HCEC 1CT (cell line): ENCODE results near the gene HGFAC.

Experiments
- DNase-seq: peaks from one replicate; pipeline ENCODE4 v3.0.0-alpha.2; 2017

Gene HGFAC

GRCh38 chr4:3411676-3412075 lies 30.1 kb upstream of the HGFAC start:
- DNase-seq, result no peak

- DNase-seq, result no peak
Observed at GRCh38 chr4:3412257-3413020, 29.3 kb upstream of the HGFAC start.

DNA sequence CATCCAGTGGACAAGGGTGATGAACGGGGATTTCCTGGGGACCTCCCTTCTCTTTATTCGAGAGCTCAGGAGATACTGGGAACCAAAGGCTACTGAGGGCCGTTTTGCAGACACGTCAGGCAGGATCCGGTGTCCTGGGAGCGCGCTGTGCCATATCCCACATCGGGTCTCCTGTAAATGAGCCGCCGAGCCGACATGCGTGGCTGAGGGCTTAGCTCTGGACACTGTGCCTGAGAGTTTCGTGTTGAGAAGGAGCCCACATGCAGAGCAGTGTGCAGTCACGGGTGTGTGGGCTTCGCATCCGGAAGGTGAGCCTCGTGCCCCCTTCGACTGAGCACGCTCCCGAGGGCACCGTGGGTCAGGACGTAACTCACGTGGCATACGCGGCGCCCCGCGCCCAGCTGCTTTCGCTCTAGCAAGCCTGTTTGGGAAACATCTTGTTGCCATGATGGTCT lies 28.5 kb upstream of the HGFAC start:
- DNase-seq, result no peak

- DNase-seq, result no peak
Observed at GRCh38 chr4:3413675-3414420, 27.9 kb upstream of the HGFAC start.

- no peak for DNase-seq
Observed at GRCh38 chr4:3414421-3415279, 27.1 kb upstream of the HGFAC start.

DNA sequence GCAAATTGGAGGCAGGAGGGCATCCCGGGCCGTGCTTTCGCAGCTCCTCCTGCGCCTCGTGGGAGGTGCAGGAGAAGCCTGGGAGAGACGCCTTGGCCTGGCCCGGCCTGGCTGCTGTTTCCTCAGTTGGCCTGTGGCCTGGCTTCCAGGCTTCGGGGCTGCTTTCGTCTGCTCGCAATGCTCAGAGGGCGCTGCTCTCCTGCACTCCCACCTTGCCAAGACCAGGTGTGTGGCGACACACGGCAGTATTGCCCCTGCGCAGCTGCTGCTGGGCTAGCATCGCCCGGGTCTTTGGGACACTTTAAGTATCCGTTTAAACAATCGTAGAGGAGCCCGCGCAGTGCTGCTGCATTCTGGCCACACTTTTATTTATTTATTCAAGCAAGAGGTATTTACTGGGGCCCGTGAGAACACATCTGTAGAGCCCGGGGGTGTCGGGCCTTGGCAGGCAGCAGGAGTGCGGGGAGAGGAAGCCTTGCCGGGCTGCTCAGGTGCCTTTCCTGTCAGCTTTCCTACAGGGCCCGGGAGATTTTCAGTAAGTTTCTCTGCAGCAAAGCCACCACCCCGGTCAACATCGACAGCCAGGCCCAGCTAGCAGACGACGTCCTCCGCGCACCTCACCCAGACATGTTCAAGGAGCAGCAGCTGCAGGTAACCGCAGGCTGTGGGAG lies 26.2 kb upstream of the HGFAC start:
- DNase-seq, result no peak

- DNase-seq, result no peak
Observed at GRCh38 chr4:3416270-3416669, 25.5 kb upstream of the HGFAC start.

DNA sequence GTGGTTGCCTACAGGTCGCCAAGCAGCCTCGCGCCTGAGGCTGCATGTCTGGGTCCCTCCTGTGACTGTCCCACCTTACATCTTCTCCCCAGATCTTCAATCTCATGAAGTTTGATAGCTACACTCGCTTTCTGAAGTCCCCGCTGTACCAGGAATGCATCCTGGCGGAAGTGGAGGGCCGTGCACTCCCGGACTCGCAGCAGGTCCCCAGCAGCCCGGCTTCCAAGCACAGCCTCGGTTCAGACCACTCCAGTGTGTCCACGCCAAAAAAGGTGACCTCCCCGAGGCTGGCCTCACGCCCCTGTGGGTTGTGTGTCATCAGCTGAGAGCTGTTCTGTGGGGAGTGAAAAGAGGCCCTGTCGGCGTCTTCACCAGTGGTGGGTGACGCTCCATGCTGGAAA lies 24.9 kb upstream of the HGFAC start:
- DNase-seq, result no peak

DNA sequence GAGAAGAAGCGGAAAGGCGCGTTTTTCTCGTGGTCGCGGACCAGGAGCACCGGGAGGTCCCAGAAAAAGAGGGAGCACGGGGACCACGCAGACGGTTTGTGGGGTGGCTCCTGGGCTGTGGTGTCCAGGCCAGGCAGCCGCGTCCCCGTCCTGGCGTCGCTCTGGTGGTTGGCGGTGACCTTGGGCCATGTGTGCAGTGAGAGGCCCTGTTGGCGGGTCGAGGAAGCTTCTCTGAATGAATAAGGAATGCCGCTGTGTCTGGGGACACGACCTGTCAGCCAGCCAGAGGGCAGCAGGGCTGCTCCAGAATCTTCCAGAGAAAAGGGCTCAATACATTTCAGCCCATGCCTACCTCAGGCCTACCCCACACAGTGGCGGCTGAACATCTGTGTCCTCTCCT lies 24.3 kb upstream of the HGFAC start:
- DNase-seq, result no peak

DNA sequence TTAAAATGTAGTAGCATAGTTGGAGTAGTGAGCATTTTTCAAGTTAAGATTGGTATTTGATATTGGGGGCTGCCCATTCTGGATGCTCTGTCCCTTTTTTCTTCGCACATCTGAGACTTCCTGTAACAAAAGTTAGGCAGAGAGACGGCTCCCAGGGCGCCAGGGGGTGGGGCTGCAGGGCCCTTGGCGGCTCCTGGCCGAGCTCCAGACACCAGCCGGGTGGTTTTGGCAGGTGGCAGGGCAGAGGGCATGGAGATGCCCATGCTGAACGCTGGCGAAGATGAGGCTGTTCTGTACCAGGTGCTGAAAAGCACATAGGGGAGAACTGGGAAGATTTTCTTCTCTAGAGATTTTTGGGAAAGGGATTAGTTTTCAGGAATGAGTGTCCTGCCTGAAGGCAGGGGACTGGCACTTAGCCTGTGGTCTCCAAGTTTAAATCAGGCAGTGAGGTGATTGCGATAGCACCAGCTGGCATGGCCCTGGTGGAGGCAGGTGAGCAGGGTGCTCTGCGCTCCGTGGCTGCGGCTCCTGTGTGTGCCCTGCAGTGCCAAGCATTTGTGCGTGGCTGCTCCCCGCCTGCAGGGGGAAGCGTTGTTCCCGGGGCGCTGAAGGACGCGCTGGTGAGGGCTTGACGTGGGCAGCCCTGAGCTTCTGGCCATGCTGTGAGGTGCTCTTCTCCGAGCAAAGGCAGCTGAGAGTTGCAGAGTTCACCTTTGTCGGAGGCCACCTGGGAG lies 23.6 kb upstream of the HGFAC start:
- no peak for DNase-seq

DNA sequence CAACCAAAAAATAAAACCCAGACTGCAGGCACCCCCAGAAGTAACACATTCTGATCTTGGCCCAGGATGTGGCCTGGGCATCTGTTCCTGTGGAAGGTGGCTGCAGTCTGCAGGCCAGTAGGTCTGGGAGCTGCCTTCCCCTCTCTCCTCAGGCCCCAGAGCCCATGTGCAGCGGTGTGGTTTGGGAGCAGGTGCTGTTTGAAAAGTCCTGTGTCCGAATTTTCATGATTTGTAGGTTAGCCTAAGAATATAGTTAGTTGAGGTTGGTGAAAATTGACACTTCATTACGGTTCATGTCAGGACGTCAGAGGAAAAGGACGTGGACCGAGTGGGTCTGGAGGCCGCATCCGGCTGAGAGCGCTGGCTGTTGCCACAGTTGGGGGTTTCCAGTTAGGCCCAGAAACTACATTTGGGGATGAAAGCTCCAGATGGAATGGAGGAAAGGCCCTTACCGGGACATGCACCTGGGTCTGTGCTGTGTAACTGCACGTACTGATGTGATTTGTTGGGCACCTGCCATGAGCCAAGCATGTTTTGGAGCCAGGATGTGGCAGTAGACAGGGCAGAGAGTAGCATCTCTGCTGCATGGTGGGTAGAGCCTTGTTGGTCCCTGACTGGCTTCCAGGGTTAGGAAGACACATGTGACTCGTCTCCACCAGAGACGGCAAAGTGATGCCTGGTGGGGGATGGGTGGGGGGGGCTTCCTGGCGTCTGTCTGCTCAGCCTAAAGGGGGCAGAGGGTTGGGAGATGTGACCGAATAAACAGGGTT lies 21.7 kb upstream of the HGFAC start:
- DNase-seq, result no peak

DNA sequence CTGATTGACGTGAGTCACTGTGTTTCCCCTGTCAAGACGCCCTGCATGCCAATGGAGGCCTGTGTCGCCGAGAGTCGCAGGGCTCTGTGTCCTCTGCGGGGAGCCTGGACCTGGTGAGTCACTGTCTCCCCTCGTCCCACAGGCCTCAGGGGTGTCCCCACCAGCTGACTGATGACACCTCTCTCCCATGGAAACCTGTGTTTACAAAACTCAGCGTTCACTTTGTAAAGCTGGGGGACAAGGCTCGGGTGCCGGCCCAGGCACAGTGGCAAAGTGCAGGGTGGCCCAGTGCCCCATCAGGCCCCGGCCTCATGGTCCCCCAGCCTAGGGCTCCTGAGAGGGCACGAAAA lies 21.2 kb upstream of the HGFAC start:
- no peak for DNase-seq

DNA sequence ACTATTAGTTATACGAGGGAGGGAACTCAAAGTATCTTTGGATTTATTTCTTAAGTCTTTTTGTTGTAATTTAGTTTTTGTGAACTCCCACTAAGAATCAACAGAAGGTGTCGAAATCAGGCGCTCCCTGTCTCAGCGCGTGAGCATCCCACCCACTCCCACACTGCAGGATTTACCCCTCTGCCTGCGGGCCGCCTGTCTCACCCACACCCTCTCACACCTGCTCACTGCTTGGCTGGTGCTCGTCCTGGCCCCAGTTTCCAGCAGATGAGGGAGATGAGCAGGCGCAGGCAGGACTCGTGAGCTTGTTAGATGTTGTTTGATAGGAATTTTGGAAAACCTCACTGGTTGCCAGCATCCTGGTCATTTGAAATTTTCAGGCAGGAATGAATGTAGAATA lies 20.8 kb upstream of the HGFAC start:
- DNase-seq, result no peak

- DNase-seq, result no peak
Observed at GRCh38 chr4:3421470-3421869, 20.3 kb upstream of the HGFAC start.

- no peak for DNase-seq
Observed at GRCh38 chr4:3422241-3422801, 19.4 kb upstream of the HGFAC start.

GRCh38 chr4:3422808-3423297 lies 18.9 kb upstream of the HGFAC start:
- no peak for DNase-seq

DNA sequence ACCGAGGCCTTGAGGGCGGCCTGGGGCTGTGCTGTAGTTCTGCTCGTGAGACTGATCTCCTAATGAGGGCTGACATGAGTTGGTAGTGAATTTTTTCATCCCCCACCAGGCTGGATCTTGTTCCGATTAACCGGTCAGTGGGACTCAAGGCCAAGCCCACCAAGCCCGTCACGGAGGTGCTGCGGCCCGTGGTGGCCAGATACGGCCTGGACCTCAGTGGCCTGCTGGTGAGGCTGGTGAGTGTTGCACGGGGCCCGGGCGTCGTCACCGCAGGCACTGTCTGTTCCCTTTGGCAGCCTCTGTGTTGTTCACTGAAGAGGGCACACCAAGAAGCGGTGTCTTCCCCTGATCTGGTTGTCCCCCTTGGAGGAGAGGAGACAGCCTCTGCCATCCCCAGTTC lies 18.4 kb upstream of the HGFAC start:
- DNase-seq, result no peak

DNA sequence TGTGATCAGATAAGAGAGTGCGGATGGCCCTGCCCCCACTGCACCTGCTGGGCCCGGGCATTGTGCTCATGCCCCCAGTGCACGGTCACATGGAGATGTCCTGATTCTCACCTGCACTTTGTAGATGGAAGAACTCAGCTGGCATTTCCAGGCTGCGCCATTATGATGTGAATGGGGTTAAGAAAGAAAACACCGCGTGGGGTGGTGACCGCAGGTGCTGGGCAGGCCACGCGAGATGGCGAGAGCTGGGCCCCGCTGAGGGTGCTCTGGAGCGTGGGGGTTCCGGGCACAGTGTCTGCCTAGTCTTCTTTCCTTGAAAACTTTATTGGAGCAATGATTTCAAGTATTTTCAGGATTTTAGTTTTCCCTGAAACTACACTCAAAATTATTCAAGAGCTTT lies 17.8 kb upstream of the HGFAC start:
- no peak for DNase-seq

DNA sequence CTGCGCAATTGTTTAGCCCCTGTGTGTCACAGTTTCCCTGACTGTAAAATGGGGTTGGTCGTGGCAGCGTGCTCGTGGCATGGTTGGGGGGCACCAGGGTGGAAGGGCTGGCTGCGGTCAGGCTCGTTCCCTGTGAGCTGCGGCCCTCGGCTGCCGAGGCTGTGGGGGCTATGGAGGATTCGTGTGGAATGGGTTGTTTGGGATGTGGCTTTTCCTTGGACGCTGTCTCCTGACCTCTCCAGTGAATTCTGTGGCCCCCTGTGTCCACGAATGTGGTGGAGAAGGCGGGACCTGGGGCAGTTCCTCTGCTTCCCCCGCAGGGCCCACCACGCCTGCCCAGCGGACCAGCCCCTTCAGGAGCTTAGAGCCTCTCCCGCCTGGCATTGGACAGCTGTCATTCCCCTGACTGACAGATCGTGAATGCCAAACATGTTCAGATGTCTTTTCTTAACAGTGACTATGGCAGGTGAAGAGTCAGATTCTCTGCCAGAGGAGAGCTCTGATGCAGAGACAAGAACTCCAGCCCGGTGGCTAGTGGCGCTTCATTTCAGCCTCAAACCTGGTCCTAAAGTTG lies 17.2 kb upstream of the HGFAC start:
- no peak for DNase-seq

- no peak for DNase-seq
Observed at GRCh38 chr4:3426465-3427133, 15.2 kb upstream of the HGFAC start.
